ENCODE results near the gene WTIP. TPM values are rescaled to one million over a fixed set of nuclear protein-coding genes. Genes with fewer than 3 reads are reported as not detected.

The WTIP gene
- total and polyA plus RNA-seq, 2 of the 13 experiments (the other 11 are each of a cell fraction or from before 2014, with no cell fraction given): 15.0 to 18.1 TPM

- TF ChIP-seq, protein P1, sequence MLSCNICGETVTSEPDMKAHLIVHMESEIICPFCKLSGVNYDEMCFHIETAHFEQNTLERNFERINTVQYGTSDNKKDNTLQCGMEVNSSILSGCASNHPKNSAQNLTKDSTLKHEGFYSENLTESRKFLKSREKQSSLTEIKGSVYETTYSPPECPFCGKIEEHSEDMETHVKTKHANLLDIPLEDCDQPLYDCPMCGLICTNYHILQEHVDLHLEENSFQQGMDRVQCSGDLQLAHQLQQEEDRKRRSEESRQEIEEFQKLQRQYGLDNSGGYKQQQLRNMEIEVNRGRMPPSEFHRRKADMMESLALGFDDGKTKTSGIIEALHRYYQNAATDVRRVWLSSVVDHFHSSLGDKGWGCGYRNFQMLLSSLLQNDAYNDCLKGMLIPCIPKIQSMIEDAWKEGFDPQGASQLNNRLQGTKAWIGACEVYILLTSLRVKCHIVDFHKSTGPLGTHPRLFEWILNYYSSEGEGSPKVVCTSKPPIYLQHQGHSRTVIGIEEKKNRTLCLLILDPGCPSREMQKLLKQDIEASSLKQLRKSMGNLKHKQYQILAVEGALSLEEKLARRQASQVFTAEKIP (CRISPR knock-in tag; IDR thresholded peaks at IDR 0.05; ENCODE audit: borderline replicate concordance): no peak
Observed at GRCh38 chr19:34503531-34504272, 22.1 kb downstream of the WTIP start (continued).

GRCh38 chr19:34504273-34504808 lies 22.8 kb downstream of the WTIP start:
- DNase-seq (ENCODE audit: low spot score): no peak
- peaks cover 24% of the 10 kb centered on the region for H3K4me1 ChIP-seq (ENCODE audit: insufficient read depth, low read length)
- no peak overlapping the region for H3K27ac ChIP-seq (ENCODE audit: extremely low read length, insufficient read depth, low read length)
- no peak overlapping the region for H2AFZ ChIP-seq (ENCODE audit: low read length)
- ChIA-PET CTCF (ENCODE audit: low intra/inter-chr PET ratio, low total read pairs) (interaction anchor here (3.9 kb wide), 1 partner anchor 209 kb away, joined by 42 read pairs; no protein-coding TSS in a partner anchor), POLR2A (no interaction called here)
- ATAC-seq: no peak
- no peak overlapping the region for H3K9ac ChIP-seq (ENCODE audit: insufficient read depth, low read depth, low read length)
- TF ChIP-seq ZNF276 (CRISPR knock-in tag; IDR thresholded peaks at IDR 0.05; ENCODE audit: low read depth) (no peak), ZNF496 (CRISPR knock-in tag; IDR thresholded peaks at IDR 0.05; ENCODE audit: insufficient replicate concordance) (no peak), SNAPC2 (CRISPR knock-in tag; IDR thresholded peaks at IDR 0.05) (no peak), FIP1L1 (IDR thresholded peaks at IDR 0.05; ENCODE audit: borderline replicate concordance, insufficient read depth, low read depth, low read length) (no peak), BRCA1 (CRISPR knock-in tag; IDR thresholded peaks at IDR 0.05) (no peak), NFE2 (CRISPR knock-in tag; IDR thresholded peaks at IDR 0.05) (no peak), ZNF232 (CRISPR knock-in tag; IDR thresholded peaks at IDR 0.05; ENCODE audit: borderline replicate concordance) (no peak), ARNTL (CRISPR knock-in tag; IDR thresholded peaks at IDR 0.05) (no peak), SALL1 (CRISPR knock-in tag; IDR thresholded peaks at IDR 0.05) (no peak)
- TF ChIP-seq, protein P2, sequence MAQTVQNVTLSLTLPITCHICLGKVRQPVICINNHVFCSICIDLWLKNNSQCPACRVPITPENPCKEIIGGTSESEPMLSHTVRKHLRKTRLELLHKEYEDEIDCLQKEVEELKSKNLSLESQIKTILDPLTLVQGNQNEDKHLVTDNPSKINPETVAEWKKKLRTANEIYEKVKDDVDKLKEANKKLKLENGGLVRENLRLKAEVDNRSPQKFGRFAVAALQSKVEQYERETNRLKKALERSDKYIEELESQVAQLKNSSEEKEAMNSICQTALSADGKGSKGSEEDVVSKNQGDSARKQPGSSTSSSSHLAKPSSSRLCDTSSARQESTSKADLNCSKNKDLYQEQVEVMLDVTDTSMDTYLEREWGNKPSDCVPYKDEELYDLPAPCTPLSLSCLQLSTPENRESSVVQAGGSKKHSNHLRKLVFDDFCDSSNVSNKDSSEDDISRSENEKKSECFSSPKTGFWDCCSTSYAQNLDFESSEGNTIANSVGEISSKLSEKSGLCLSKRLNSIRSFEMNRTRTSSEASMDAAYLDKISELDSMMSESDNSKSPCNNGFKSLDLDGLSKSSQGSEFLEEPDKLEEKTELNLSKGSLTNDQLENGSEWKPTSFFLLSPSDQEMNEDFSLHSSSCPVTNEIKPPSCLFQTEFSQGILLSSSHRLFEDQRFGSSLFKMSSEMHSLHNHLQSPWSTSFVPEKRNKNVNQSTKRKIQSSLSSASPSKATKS (CRISPR knock-in tag; IDR thresholded peaks at IDR 0.05): no peak
- TF ChIP-seq, protein P3, sequence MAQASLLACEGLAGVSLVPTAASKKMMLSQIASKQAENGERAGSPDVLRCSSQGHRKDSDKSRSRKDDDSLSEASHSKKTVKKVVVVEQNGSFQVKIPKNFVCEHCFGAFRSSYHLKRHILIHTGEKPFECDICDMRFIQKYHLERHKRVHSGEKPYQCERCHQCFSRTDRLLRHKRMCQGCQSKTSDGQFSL (CRISPR knock-in tag; IDR thresholded peaks at IDR 0.05): no peak
- in situ Hi-C loops (cut with HindIII; ENCODE audit: extremely low pct_ligation_motif_present, low pct_unique_long_range_greater_than_20kb) (loop anchor here (10.0 kb wide), 1 partner anchor 210 kb away; no protein-coding TSS in a partner anchor), intact Hi-C loops (cut with micrococcal nuclease; ENCODE audit: unreplicated experiment) (no loop called here)
- no TSS peak for BruUV-seq (replicated peaks)
- no peaks in the 10 kb centered on the region for H3K9me3 ChIP-seq (ENCODE audit: low read length)
- H4K20me1 ChIP-seq (ENCODE audit: insufficient read depth, low read length): no peaks in the 10 kb centered on the region
- H3K36me3 ChIP-seq (replicated peaks in 1 of 2; ENCODE audit: control insufficient read depth in 1 of 2, insufficient read depth in 2 of 2, low read length in 2 of 2): 0 out of 5 replicates have a peak, but pooled peaks cover 0 to under 1% of the 10 kb centered on the region in 2 experiments
- H3K27me3 ChIP-seq (ENCODE audit: control insufficient read depth in 1 of 2, insufficient read depth in 2 of 2, low read length in 2 of 2): peaks cover 0 to 2% of the 10 kb centered on the region in 2 experiments; a peak in 1 of 5 replicates
- no peak overlapping the region for H3K4me3 ChIP-seq (replicated peaks in 1 of 3; ENCODE audit: insufficient read depth in 1 of 3, low read depth in 2 of 3, low read length in 3 of 3)
- 64% methylated on average over 5 of the region's 6 CpGs for WGBS (ENCODE audit: low lambda C conversion rate)
- FAIRE-seq: no peak
- no peak overlapping the region for H3K4me2 ChIP-seq (ENCODE audit: low read depth, low read length)
- no peaks in the 10 kb centered on the region for H3K79me2 ChIP-seq (ENCODE audit: insufficient read depth, low read length)
